ENCODE results near the gene NCKAP1. TPM values are rescaled to one million over a fixed set of nuclear protein-coding genes. Genes with fewer than 3 reads are reported as not detected.

NCKAP1 gene
- total RNA-seq, 1 experiment from 2014 or later: 112 TPM

GRCh38 chr2:183010112-183010511 lies 28.1 kb downstream of the NCKAP1 start:
- H3K79me2 ChIP-seq (ENCODE audit: insufficient read depth, low read length): peaks cover 30% of the 10 kb centered on the region; the same call in 1 of the 2 replicates
- H4K8ac ChIP-seq (replicated peaks; ENCODE audit: insufficient read length, low read depth, low read length): no peak overlapping the region
- no peaks in the 10 kb centered on the region for H3K9me3 ChIP-seq (ENCODE audit: control insufficient read depth, low read depth, low read length)
- no peak overlapping the region for H3K14ac ChIP-seq (ENCODE audit: insufficient read depth, low read length)
- no peak overlapping the region for H2AK5ac ChIP-seq (ENCODE audit: insufficient read length, low read length)
- no peak overlapping the region for H2BK12ac ChIP-seq (ENCODE audit: insufficient read length, low read depth, low read length)
- Mint-ChIP-seq H3K4me1 (peaks cover 36 to 57% of the 10 kb centered on the region in 2 experiments), H3K9me3 (no peaks in the 10 kb centered on the region), H3K36me3 (ENCODE audit: insufficient read depth in 1 of 3, low read depth in 3 of 3) (peaks cover 0 to 2% (median 0%) of the 10 kb centered on the region in 3 experiments; a peak in 1 of 7 replicates), H3K4me3 (peak overlapping the region in 1 of 2 experiments; percentile 35; a peak in 1 of 5 replicates), H3K27ac (peak overlapping the region; percentile 68 to 94 (median 73); a peak in 6 of 7 replicates), H3K27me3 (ENCODE audit: low read depth) (no peaks in the 10 kb centered on the region)
- no peak overlapping the region for H3K9ac ChIP-seq (ENCODE audit: extremely low read depth, insufficient read length, low read length)
- DNase-seq: peak; percentile 73
- H3K56ac ChIP-seq (ENCODE audit: insufficient read length, low read depth, low read length): no peak overlapping the region
- H4K5ac ChIP-seq (ENCODE audit: insufficient read length, low read depth, low read length): no peak overlapping the region
- no peak overlapping the region for H3K18ac ChIP-seq (ENCODE audit: insufficient read length, low read depth, low read length)
- H3K23ac ChIP-seq (ENCODE audit: insufficient read length, low read depth, low read length): no peak overlapping the region
- no peaks in the 10 kb centered on the region for H3K27me3 ChIP-seq (ENCODE audit: insufficient read depth, low read length)
- peaks cover 11% of the 10 kb centered on the region; the same call in 1 of the 2 replicates for H3K4me1 ChIP-seq (ENCODE audit: insufficient read depth, low read length)
- H2AFZ ChIP-seq (ENCODE audit: low read length): no peak overlapping the region
- H2BK20ac ChIP-seq (ENCODE audit: low read depth, low read length, poor library complexity, severe bottlenecking): no peak overlapping the region
- no peak overlapping the region for H2BK5ac ChIP-seq (ENCODE audit: insufficient read length, low read length)
- H3K23me2 ChIP-seq (ENCODE audit: insufficient read length, low read depth, low read length, poor library complexity, severe bottlenecking): peaks cover 3% of the 10 kb centered on the region
- TF ChIP-seq CTCF (conservative IDR thresholded peaks at IDR 0.05): no peak
- peaks cover 3% of the 10 kb centered on the region for H3K79me1 ChIP-seq (ENCODE audit: insufficient read depth, low read depth, low read length, poor library complexity, severe bottlenecking)
- no peaks in the 10 kb centered on the region for H4K20me1 ChIP-seq (ENCODE audit: control insufficient read depth, insufficient read depth, insufficient read length)
- no peak overlapping the region for H2BK120ac ChIP-seq (ENCODE audit: low read depth, low read length, poor library complexity, severe bottlenecking)
- no peak overlapping the region for H4K91ac ChIP-seq (ENCODE audit: insufficient read length, low read depth, low read length)
- WGBS (ENCODE audit: extremely low coverage, insufficient read length, low lambda C conversion rate): no CpG with 5 or more reads among the region's 5 CpGs
- H3K27ac ChIP-seq (ENCODE audit: insufficient read length, low read depth, low read length): no peak overlapping the region
- no peak overlapping the region for H3K4ac ChIP-seq (ENCODE audit: low read depth, low read length)
- H3T11ph ChIP-seq (ENCODE audit: low read length): no peak overlapping the region
- no peak overlapping the region for H2BK15ac ChIP-seq (ENCODE audit: low read depth, low read length)
- peak overlapping the region; percentile 53 for H3K4me2 ChIP-seq (ENCODE audit: insufficient read depth, insufficient read length, low read length)

Data from H9 (cell line).